HepG2 (cell line): ENCODE results near the gene DDX23.

Source experiments
- ERF ChIP-seq: IDR thresholded peaks from 2 replicates; pipeline ENCODE4 v1.6.1; 2018; ENCODE audit warnings: missing biosample characterization, missing genetic modification reagents
- HOMEZ ChIP-seq: IDR thresholded peaks from 2 replicates; pipeline ENCODE4 v1.6.1; 2016; ENCODE audit warnings: low read depth
- MAZ ChIP-seq, 2 experiments: sonication (generic) in 1 of 2; formaldehyde crosslinking in 1 of 2; IDR thresholded peaks; 2 replicates each; pipeline versions ENCODE4 v1.5.0 to v1.6.1; 2012 to 2020; ENCODE audit warnings: low read depth in 2 of 2, mild to moderate bottlenecking in 2 of 2, borderline replicate concordance in 1 of 2, improper control_type of control experiment in 1 of 2, low read length in 1 of 2, missing genetic modification reagents in 1 of 2, moderate library complexity in 1 of 2
- POLR2A ChIP-seq, 2 experiments: IDR thresholded peaks; 2 replicates each; pipeline ENCODE4 v1.6.1; 2011; ENCODE audit warnings: low read depth in 2 of 2, low read length in 2 of 2, mild to moderate bottlenecking in 1 of 2, moderate library complexity in 1 of 2; ENCODE audit not compliant: insufficient read depth in 1 of 2
- TAF1 ChIP-seq: sonication (generic); formaldehyde crosslinking; IDR thresholded peaks from 2 replicates; pipeline ENCODE4 v1.4.0; 2020; ENCODE audit warnings: missing genetic modification reagents
- YY1 ChIP-seq: IDR thresholded peaks from 2 replicates; pipeline ENCODE4 v1.6.1; 2011; ENCODE audit warnings: low read length, low read depth, moderate library complexity, mild to moderate bottlenecking; ENCODE audit not compliant: insufficient read depth, insufficient replicate concordance
- ZBTB26 ChIP-seq: IDR thresholded peaks from 2 replicates; pipeline ENCODE4 v1.6.1; 2016; ENCODE audit warnings: missing compliant biosample characterization, missing genetic modification reagents, borderline replicate concordance
- ZFP36 ChIP-seq: fragments of 150-350 bp; IDR thresholded peaks from 2 replicates; pipeline ENCODE4 v1.6.1; 2018; ENCODE audit warnings: borderline replicate concordance, low read length, low read depth; ENCODE audit not compliant: partially characterized antibody
- ZFP82 ChIP-seq: sonication (generic); formaldehyde crosslinking; IDR thresholded peaks from 2 replicates; pipeline ENCODE4 v1.5.1; 2020; ENCODE audit warnings: mild to moderate bottlenecking, missing genetic modification reagents, borderline replicate concordance

GRCh38 chr12:48800971-48801370 lies 51.0 kb downstream of the DDX23 start:
- TF ChIP-seq YY1 (no peak), POLR2A (IDR thresholded peaks at IDR 0.05; ENCODE audit: insufficient read depth in 1 of 2, low read depth in 2 of 2, low read length in 2 of 2) (no peak), TAF1 (CRISPR knock-in tag) (no peak), ZFP36 (no peak), HOMEZ (CRISPR knock-in tag) (no peak), ZFP82 (CRISPR knock-in tag) (no peak), ZBTB26 (CRISPR knock-in tag) (no peak), MAZ (IDR thresholded peaks at IDR 0.05; ENCODE audit: borderline replicate concordance, low read depth, low read length) (no peak), MAZ (CRISPR knock-in tag; IDR thresholded peaks at IDR 0.05; ENCODE audit: low read depth) (no peak), ERF (CRISPR knock-in tag) (no peak)
